Upper lobe of left lung (tissue), 6 donors: ENCODE measurements around the gene MNDA. TPM values are rescaled to one million over a fixed set of nuclear protein-coding genes. Genes with fewer than 3 reads are reported as not detected.
A peak's percentile ranks its signal among the peaks of the same experiment; 100 is the strongest.

Source experiments
- ATAC-seq, 2 donors: fragments of 200-7000 bp; cut with Tn5 transposase; one replicate each; pipeline ENCODE4 v1.9.1; 2022; ENCODE audit warnings: mild to moderate bottlenecking in 2 of 2, moderate library complexity in 2 of 2; ENCODE audit not compliant: low FRiP score in 2 of 2
- DNase-seq, 2 donors: peaks; one replicate each; pipeline ENCODE4 v3.0.0-alpha.2; 2019 to 2020
- H3K27ac ChIP-seq, 4 donors: fragments of 200-600 bp; sonication (generic); one replicate each; pipeline ENCODE4 v1.5.1; 2016 to 2019
- H3K27me3 ChIP-seq, 4 donors: fragments of 200-600 bp; sonication (generic); one replicate each; pipeline ENCODE4 v1.5.1; 2017 to 2019
- H3K36me3 ChIP-seq, 4 donors: fragments of 200-600 bp; sonication (generic); one replicate each; pipeline ENCODE4 v1.5.1; 2016 to 2019
- H3K4me1 ChIP-seq, 4 donors: fragments of 200-600 bp; sonication (generic); one replicate each; pipeline ENCODE4 v1.5.1; 2018 to 2019
- H3K4me3 ChIP-seq, 4 donors: fragments of 200-600 bp; sonication (generic); one replicate each; pipeline ENCODE4 v1.5.1; 2017 to 2019; ENCODE audit warnings: mild to moderate bottlenecking in 2 of 4, moderate library complexity in 1 of 4
- H3K9me3 ChIP-seq, 4 donors: fragments of 200-600 bp; sonication (generic); one replicate each; pipeline ENCODE4 v1.5.1; 2018 to 2019
- CTCF ChIP-seq, 6 experiments: fragments of 450-650 bp in 4 of 6; fragments of 200-600 bp in 2 of 6; sonication (generic) in 2 of 6; IDR thresholded peaks; one replicate each; pipeline ENCODE4 v1.5.1; 2016 to 2019; ENCODE audit warnings: antibody characterized with exemption in 6 of 6
- EP300 ChIP-seq, 4 donors: sonication (generic); formaldehyde crosslinking; IDR thresholded peaks; one replicate each; pipeline ENCODE4 v1.5.1; 2017; ENCODE audit warnings: antibody characterized with exemption in 4 of 4, control low read depth in 2 of 4
- POLR2A ChIP-seq, 4 donors: fragments of 450-650 bp; IDR thresholded peaks; one replicate each; pipeline ENCODE4 v1.5.1; 2016 to 2017; ENCODE audit warnings: antibody characterized with exemption in 4 of 4, mild to moderate bottlenecking in 2 of 4
- POLR2AphosphoS5 ChIP-seq, 2 donors: sonication (generic); formaldehyde crosslinking; IDR thresholded peaks; one replicate each; pipeline ENCODE4 v1.5.1; 2017; ENCODE audit warnings: antibody characterized with exemption in 2 of 2
- WGBS, 2 donors: methylation state at CpG; one replicate each; pipeline ENCODE4 v1.1.5; 2017 to 2018; 5-methylcytosine and 5-hydroxymethylcytosine counted together
- total RNA-seq, 6 donors: library from RNA; depleted of rRNA in 4 of 6; stranded (reverse); fragments of >200 nt in 4 of 6; gene quantifications; one replicate each; pipeline versions ENCODE4 v1.1.0 to v1.2.1, GENCODE V29; 2016 to 2021
- donor health status: DM: no; HTN: no; CAD: no; lungs with moderate emphysema.
- donor health status: DM: no; HTN: yes; CAD: no; lungs with severe emphysema.

MNDA gene
- total RNA-seq, 6 donors from 2014 or later: 16.2 to 83.3 (median 28.7) TPM

GRCh38 chr1:158818560-158818959 lies 12.6 kb upstream of the MNDA start:
- no peak overlapping the region for H3K4me3 ChIP-seq
- no peaks in the 10 kb centered on the region for H3K36me3 ChIP-seq
- H3K27ac ChIP-seq: peak overlapping the region; percentile 53 to 79 (median 72)
- 50 to 58% methylated on average over 1 of the region's 1 CpG for WGBS, 2 donors
- no peaks in the 10 kb centered on the region for H3K9me3 ChIP-seq
- H3K27me3 ChIP-seq: no peaks in the 10 kb centered on the region
- peaks cover 0 to 5% (median 2%) of the 10 kb centered on the region in 4 donors for H3K4me1 ChIP-seq
- ATAC-seq (peak; percentile 22 to 36), DNase-seq (no peak)
- TF ChIP-seq CTCF (IDR thresholded peaks at IDR 0.05): no peak
- no peak for TF ChIP-seq POLR2AphosphoS5 (IDR thresholded peaks at IDR 0.05)
- no peak for TF ChIP-seq EP300 (IDR thresholded peaks at IDR 0.05)
- no peak for TF ChIP-seq POLR2A (IDR thresholded peaks at IDR 0.05)

DNA sequence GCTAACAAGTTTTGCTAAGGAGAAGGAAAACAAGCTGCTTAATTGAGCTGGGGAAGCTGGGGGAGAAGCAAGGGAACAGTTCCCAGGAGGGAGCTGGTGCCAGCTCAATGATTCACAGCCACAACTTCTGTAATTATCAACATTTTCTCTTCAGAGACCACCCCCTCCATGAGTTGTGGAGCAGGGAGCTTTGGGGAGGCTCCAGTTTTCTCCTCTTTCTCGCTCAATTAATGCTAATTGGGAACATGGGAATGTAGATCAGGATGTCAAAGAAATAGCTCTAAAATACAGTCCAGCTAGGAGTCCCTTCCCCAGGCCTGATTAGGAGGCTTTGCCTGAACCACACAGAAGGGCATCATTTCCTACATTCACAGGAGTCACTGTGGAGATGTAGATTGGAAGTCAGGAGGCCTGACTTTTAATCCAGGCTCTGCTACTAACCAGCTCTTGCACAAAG lies 12.1 kb upstream of the MNDA start:
- peak overlapping the region; percentile 53 to 79 (median 72) for H3K27ac ChIP-seq
- TF ChIP-seq CTCF (IDR thresholded peaks at IDR 0.05) (no peak), EP300 (IDR thresholded peaks at IDR 0.05) (no peak), POLR2A (IDR thresholded peaks at IDR 0.05) (no peak), POLR2AphosphoS5 (IDR thresholded peaks at IDR 0.05) (no peak)

GRCh38 chr1:158819461-158820443 lies 11.4 kb upstream of the MNDA start:
- H3K4me1 ChIP-seq: peaks cover 0 to 5% (median 2%) of the 10 kb centered on the region in 4 donors

More for the DNA sequence above, 12.1 kb upstream of the MNDA start:
- Histone ChIP-seq H3K36me3 (no peaks in the 10 kb centered on the region), H3K4me1 (peaks cover 0 to 5% (median 2%) of the 10 kb centered on the region in 4 donors), H3K27me3 (no peaks in the 10 kb centered on the region), H3K4me3 (no peak overlapping the region), H3K9me3 (no peaks in the 10 kb centered on the region)
- ATAC-seq (no peak), DNase-seq (peak in 1 of 2 donors; percentile 23)
- WGBS, 2 donors: 71 to 78% methylated on average over 1 of the region's 1 CpG

GRCh38 chr1:158821723-158822122 lies 9.4 kb upstream of the MNDA start:
- H3K36me3 ChIP-seq: no peaks in the 10 kb centered on the region
- TF ChIP-seq EP300 (IDR thresholded peaks at IDR 0.05) (no peak), POLR2A (IDR thresholded peaks at IDR 0.05) (no peak), CTCF (IDR thresholded peaks at IDR 0.05) (no peak), POLR2AphosphoS5 (IDR thresholded peaks at IDR 0.05) (no peak)
- H3K4me3 ChIP-seq: no peak overlapping the region
- H3K9me3 ChIP-seq: no peaks in the 10 kb centered on the region
- WGBS, 2 donors: 75 to 90% methylated on average over 1 of the region's 1 CpG
- no peak overlapping the region for H3K27ac ChIP-seq
- peaks cover 0 to 5% (median 2%) of the 10 kb centered on the region in 4 donors for H3K4me1 ChIP-seq
- H3K27me3 ChIP-seq: no peaks in the 10 kb centered on the region
- DNase-seq (no peak), ATAC-seq (no peak)

More at GRCh38 chr1:158819461-158820443, 11.4 kb upstream of the MNDA start:
- no peaks in the 10 kb centered on the region for H3K36me3 ChIP-seq
- DNase-seq: no peak
- 49 to 53% methylated on average over 7 of the region's 7 CpGs for WGBS, 2 donors
- no peaks in the 10 kb centered on the region for H3K27me3 ChIP-seq
- peak overlapping the region; percentile 53 to 79 (median 72) for H3K27ac ChIP-seq
- no peaks in the 10 kb centered on the region for H3K9me3 ChIP-seq
- ATAC-seq: peak in 1 of 2 donors; percentile 62
- TF ChIP-seq CTCF (IDR thresholded peaks at IDR 0.05): no peak
- TF ChIP-seq EP300 (IDR thresholded peaks at IDR 0.05): no peak
- no peak for TF ChIP-seq POLR2A (IDR thresholded peaks at IDR 0.05)
- TF ChIP-seq POLR2AphosphoS5 (IDR thresholded peaks at IDR 0.05): no peak
- H3K4me3 ChIP-seq: no peak overlapping the region
